ENCODE data around the gene CTNNBL1.

DNA sequence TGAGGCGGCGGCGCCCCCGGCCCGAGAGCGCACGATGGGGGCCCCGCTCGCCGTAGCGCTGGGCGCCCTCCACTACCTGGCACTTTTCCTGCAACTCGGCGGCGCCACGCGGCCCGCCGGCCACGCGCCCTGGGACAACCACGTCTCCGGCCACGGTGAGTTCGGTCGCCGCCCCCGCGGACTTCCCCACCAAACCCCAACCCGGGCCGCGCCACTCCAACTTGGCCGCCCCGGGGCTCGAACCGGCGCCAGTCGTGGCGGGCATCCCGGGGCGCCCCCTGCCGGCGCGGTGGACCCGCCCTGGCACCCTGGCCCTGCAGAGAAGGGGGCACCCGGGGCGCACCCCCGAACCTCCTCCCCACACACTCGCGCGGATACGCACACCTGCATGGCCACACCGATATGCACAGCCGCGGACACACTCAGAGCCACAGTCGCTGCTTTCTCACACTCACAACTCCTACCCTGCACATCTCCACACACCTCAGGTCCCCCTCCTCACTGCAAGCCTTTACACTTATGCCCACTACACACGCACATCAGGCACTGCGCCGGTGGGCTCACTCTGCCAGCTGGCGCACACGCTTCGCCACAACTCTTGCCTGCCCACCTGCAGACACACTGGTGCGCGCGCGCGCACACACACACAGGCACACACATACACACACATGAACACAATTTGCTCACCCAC, 209.6 kb downstream of the CTNNBL1 start:
- TF ChIP-seq, protein P1, sequence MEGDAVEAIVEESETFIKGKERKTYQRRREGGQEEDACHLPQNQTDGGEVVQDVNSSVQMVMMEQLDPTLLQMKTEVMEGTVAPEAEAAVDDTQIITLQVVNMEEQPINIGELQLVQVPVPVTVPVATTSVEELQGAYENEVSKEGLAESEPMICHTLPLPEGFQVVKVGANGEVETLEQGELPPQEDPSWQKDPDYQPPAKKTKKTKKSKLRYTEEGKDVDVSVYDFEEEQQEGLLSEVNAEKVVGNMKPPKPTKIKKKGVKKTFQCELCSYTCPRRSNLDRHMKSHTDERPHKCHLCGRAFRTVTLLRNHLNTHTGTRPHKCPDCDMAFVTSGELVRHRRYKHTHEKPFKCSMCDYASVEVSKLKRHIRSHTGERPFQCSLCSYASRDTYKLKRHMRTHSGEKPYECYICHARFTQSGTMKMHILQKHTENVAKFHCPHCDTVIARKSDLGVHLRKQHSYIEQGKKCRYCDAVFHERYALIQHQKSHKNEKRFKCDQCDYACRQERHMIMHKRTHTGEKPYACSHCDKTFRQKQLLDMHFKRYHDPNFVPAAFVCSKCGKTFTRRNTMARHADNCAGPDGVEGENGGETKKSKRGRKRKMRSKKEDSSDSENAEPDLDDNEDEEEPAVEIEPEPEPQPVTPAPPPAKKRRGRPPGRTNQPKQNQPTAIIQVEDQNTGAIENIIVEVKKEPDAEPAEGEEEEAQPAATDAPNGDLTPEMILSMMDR (conservative IDR thresholded peaks at IDR 0.05; ENCODE audit: low read depth in 2 of 2), result peak; percentile 56 to 66
- TF ChIP-seq, protein P2, sequence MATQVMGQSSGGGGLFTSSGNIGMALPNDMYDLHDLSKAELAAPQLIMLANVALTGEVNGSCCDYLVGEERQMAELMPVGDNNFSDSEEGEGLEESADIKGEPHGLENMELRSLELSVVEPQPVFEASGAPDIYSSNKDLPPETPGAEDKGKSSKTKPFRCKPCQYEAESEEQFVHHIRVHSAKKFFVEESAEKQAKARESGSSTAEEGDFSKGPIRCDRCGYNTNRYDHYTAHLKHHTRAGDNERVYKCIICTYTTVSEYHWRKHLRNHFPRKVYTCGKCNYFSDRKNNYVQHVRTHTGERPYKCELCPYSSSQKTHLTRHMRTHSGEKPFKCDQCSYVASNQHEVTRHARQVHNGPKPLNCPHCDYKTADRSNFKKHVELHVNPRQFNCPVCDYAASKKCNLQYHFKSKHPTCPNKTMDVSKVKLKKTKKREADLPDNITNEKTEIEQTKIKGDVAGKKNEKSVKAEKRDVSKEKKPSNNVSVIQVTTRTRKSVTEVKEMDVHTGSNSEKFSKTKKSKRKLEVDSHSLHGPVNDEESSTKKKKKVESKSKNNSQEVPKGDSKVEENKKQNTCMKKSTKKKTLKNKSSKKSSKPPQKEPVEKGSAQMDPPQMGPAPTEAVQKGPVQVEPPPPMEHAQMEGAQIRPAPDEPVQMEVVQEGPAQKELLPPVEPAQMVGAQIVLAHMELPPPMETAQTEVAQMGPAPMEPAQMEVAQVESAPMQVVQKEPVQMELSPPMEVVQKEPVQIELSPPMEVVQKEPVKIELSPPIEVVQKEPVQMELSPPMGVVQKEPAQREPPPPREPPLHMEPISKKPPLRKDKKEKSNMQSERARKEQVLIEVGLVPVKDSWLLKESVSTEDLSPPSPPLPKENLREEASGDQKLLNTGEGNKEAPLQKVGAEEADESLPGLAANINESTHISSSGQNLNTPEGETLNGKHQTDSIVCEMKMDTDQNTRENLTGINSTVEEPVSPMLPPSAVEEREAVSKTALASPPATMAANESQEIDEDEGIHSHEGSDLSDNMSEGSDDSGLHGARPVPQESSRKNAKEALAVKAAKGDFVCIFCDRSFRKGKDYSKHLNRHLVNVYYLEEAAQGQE (IDR thresholded peaks at IDR 0.05; ENCODE audit: unreplicated experiment), result no peak
- TF ChIP-seq ZNF331 (CRISPR knock-in tag; IDR thresholded peaks at IDR 0.05; ENCODE audit: low read depth), result no peak
- no peak for TF ChIP-seq JUNB (IDR thresholded peaks at IDR 0.05; ENCODE audit: unreplicated experiment)
- no peak for TF ChIP-seq EZH2 (IDR thresholded peaks at IDR 0.05; ENCODE audit: low read depth, unreplicated experiment)
- no peak for TF ChIP-seq ZNF114 (CRISPR knock-in tag; IDR thresholded peaks at IDR 0.05)

Data from GM23338 (cell line).